Measurements from ENCODE around the gene GGT5. TPM values are rescaled to one million over a fixed set of nuclear protein-coding genes. Genes with fewer than 3 reads are reported as not detected.
"Not testable (repeated sequence)": the region's sequence is repeated elsewhere in the genome, so short reads cannot be mapped to it uniquely, and the experiment has no call there.

GGT5 gene
- total and polyA plus RNA-seq, 7 experiments from 2014 or later = 0.14 to 0.77 (median 0.42) TPM; not detected in 3

DNA sequence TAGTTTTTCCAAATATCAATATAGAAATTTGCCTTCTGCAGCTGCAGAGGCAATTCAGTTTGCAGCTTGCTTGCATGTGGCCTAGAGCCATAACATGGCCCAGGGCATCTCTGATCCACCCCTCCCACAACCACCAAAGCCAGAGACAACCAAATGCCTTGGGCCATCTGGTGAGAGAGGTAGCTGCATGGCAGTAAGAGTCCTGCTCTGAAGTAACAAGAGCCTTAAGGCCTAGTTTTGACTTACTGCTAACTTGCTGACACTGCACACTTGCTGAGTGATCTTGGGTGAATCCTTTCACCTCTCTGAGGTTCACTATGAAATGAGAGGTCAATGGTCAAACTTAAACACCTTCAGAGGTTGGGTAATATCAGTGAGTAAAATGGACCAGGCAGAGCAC lies 20.9 kb upstream of the GGT5 start:
- Histone ChIP-seq H3K27ac (ENCODE audit: low read depth, low read length) (no peak overlapping the region), H3K4me3 (ENCODE audit: low read length) (no peak overlapping the region), H3K36me3 (ENCODE audit: control insufficient read depth in 2 of 3, insufficient read depth in 3 of 3, low read length in 3 of 3) (no peaks in the 10 kb centered on the region), H3K9me3 (ENCODE audit: control insufficient read depth in 2 of 3, low read length in 3 of 3) (no peaks in the 10 kb centered on the region), H3K27me3 (ENCODE audit: control insufficient read depth in 2 of 2, insufficient read depth in 2 of 2, low read length in 2 of 2) (no peaks in the 10 kb centered on the region), H3K4me1 (ENCODE audit: control insufficient read depth in 2 of 2, insufficient read depth in 2 of 2, low read length in 2 of 2) (no peaks in the 10 kb centered on the region)
- ChIA-PET CTCF (interaction anchor here (0.5 kb wide), 1 partner anchor 18 kb away, joined by 3 read pairs; no protein-coding TSS in a partner anchor), POLR2A (no interaction called here)
- Mint-ChIP-seq H3K9me3 (no peaks in the 10 kb centered on the region), H3K4me1 (peaks cover 0 to 9% (median 2%) of the 10 kb centered on the region in 7 donors), H3K27me3 (no peaks in the 10 kb centered on the region), H3K36me3 (no peaks in the 10 kb centered on the region), H3K4me3 (no peak overlapping the region), H3K27ac (no peak overlapping the region)
- no peak for DNase-seq
- ATAC-seq = no peak
- intact Hi-C loops (cut with micrococcal nuclease) = no loop called here

- H3K27me3 ChIP-seq (ENCODE audit: control insufficient read depth in 2 of 2, insufficient read depth in 2 of 2, low read length in 2 of 2); CTCF ChIA-PET; H3K4me3 ChIP-seq (ENCODE audit: low read length); DNase-seq; H3K27ac ChIP-seq (ENCODE audit: low read depth, low read length); H3K4me3 Mint-ChIP-seq; H3K4me1 Mint-ChIP-seq; H3K9me3 Mint-ChIP-seq; ATAC-seq; intact Hi-C loops (cut with micrococcal nuclease); H3K27me3 Mint-ChIP-seq; H3K4me1 ChIP-seq (ENCODE audit: control insufficient read depth in 2 of 2, insufficient read depth in 2 of 2, low read length in 2 of 2); POLR2A ChIA-PET; H3K9me3 ChIP-seq (ENCODE audit: control insufficient read depth in 2 of 3, low read length in 3 of 3); H3K36me3 Mint-ChIP-seq; H3K36me3 ChIP-seq (ENCODE audit: control insufficient read depth in 2 of 3, insufficient read depth in 3 of 3, low read length in 3 of 3): not testable (repeated sequence)
- peak overlapping the region in 2 of 9 donors; percentile 21 to 36 for H3K27ac Mint-ChIP-seq
Observed at GRCh38 chr22:24264329-24264896, 19.5 kb upstream of the GGT5 start.

- H3K4me3 ChIP-seq (ENCODE audit: low read length); H3K9me3 ChIP-seq (ENCODE audit: control insufficient read depth in 2 of 3, low read length in 3 of 3); intact Hi-C loops (cut with micrococcal nuclease); H3K36me3 ChIP-seq (ENCODE audit: control insufficient read depth in 2 of 3, insufficient read depth in 3 of 3, low read length in 3 of 3); H3K4me3 Mint-ChIP-seq; H3K4me1 Mint-ChIP-seq; H3K27ac ChIP-seq (ENCODE audit: low read depth, low read length); POLR2A ChIA-PET; DNase-seq; H3K9me3 Mint-ChIP-seq; H3K36me3 Mint-ChIP-seq; H3K27ac Mint-ChIP-seq; H3K4me1 ChIP-seq (ENCODE audit: control insufficient read depth in 2 of 2, insufficient read depth in 2 of 2, low read length in 2 of 2); CTCF ChIA-PET; H3K27me3 ChIP-seq (ENCODE audit: control insufficient read depth in 2 of 2, insufficient read depth in 2 of 2, low read length in 2 of 2); ATAC-seq; H3K27me3 Mint-ChIP-seq: not testable (repeated sequence)
Observed at GRCh38 chr22:24263479-24263878, 18.6 kb upstream of the GGT5 start.

GRCh38 chr22:24262185-24262749 lies 17.4 kb upstream of the GGT5 start:
- H3K27me3 ChIP-seq (ENCODE audit: control insufficient read depth in 2 of 2, insufficient read depth in 2 of 2, low read length in 2 of 2); H3K9me3 Mint-ChIP-seq; H3K27me3 Mint-ChIP-seq; CTCF ChIA-PET; H3K36me3 ChIP-seq (ENCODE audit: control insufficient read depth in 2 of 3, insufficient read depth in 3 of 3, low read length in 3 of 3); H3K27ac ChIP-seq (ENCODE audit: low read depth, low read length); H3K9me3 ChIP-seq (ENCODE audit: control insufficient read depth in 2 of 3, low read length in 3 of 3); H3K4me1 ChIP-seq (ENCODE audit: control insufficient read depth in 2 of 2, insufficient read depth in 2 of 2, low read length in 2 of 2); H3K4me3 Mint-ChIP-seq; H3K4me1 Mint-ChIP-seq; H3K36me3 Mint-ChIP-seq; ATAC-seq; H3K4me3 ChIP-seq (ENCODE audit: low read length); DNase-seq; intact Hi-C loops (cut with micrococcal nuclease); H3K27ac Mint-ChIP-seq; POLR2A ChIA-PET: not testable (repeated sequence)

- ATAC-seq (peak; percentile 68), DNase-seq (peak; percentile 39 to 66 (median 54))
- POLR2A ChIA-PET; H3K27me3 ChIP-seq (ENCODE audit: control insufficient read depth in 2 of 2, insufficient read depth in 2 of 2, low read length in 2 of 2); H3K4me1 Mint-ChIP-seq; H3K27ac ChIP-seq (ENCODE audit: low read depth, low read length); H3K4me3 ChIP-seq (ENCODE audit: low read length); CTCF ChIA-PET; H3K4me3 Mint-ChIP-seq; H3K27ac Mint-ChIP-seq; H3K9me3 Mint-ChIP-seq; H3K36me3 ChIP-seq (ENCODE audit: control insufficient read depth in 2 of 3, insufficient read depth in 3 of 3, low read length in 3 of 3); H3K9me3 ChIP-seq (ENCODE audit: control insufficient read depth in 2 of 3, low read length in 3 of 3); H3K36me3 Mint-ChIP-seq; H3K27me3 Mint-ChIP-seq; intact Hi-C loops (cut with micrococcal nuclease); H3K4me1 ChIP-seq (ENCODE audit: control insufficient read depth in 2 of 2, insufficient read depth in 2 of 2, low read length in 2 of 2): not testable (repeated sequence)
Observed at GRCh38 chr22:24259459-24259858, 14.6 kb upstream of the GGT5 start.

DNA sequence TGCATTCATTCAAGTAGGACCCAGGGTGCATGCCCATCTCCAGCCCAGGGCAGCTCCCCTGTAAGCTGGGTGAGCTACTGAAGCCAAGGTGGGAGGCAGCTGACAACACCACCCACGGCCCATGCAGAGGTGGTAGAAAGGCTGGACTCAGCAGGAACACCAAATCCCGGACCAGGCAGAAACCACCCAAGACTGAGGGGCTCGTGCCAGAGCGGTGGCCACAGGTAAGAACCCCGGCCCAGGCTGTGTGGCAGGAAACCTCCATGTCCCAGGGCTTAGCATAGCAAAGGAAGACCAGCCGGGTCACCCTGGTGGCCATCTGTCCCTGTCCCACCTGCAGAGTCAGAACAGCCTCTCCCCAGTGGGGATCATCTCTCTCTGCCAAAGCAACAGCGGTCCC lies 11.9 kb upstream of the GGT5 start:
- H3K27me3 ChIP-seq (ENCODE audit: control insufficient read depth in 2 of 2, insufficient read depth in 2 of 2, low read length in 2 of 2); H3K27ac ChIP-seq (ENCODE audit: low read depth, low read length); H3K36me3 ChIP-seq (ENCODE audit: control insufficient read depth in 2 of 3, insufficient read depth in 3 of 3, low read length in 3 of 3); H3K27me3 Mint-ChIP-seq; CTCF ChIA-PET; H3K9me3 ChIP-seq (ENCODE audit: control insufficient read depth in 2 of 3, low read length in 3 of 3); H3K4me3 ChIP-seq (ENCODE audit: low read length); H3K9me3 Mint-ChIP-seq; H3K4me1 Mint-ChIP-seq; H3K4me1 ChIP-seq (ENCODE audit: control insufficient read depth in 2 of 2, insufficient read depth in 2 of 2, low read length in 2 of 2); intact Hi-C loops (cut with micrococcal nuclease); H3K36me3 Mint-ChIP-seq; H3K27ac Mint-ChIP-seq; DNase-seq; POLR2A ChIA-PET; H3K4me3 Mint-ChIP-seq; ATAC-seq: not testable (repeated sequence)

DNA sequence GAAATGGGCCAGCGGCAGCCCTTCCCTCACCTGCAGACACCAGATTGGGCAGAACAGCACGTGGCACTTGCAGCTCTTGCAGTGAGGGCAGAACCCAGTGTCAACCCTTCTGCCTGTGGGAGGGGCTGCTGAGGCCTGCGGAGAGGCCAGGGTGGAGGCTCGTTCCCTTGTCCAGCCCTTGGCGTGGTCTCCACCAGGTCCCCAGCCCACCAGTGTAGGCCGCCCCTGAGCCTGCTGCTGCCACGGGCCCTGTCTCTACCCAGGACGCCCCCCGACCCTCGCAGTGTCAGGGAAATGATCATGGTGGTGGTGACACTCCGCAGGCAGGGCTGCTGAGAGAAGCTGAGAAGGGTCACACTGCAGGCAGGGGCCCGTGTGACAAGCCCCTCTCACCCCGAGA lies 11.3 kb upstream of the GGT5 start:
- H3K9me3 ChIP-seq (ENCODE audit: control insufficient read depth in 2 of 3, low read length in 3 of 3); ATAC-seq; H3K4me3 Mint-ChIP-seq; H3K27me3 ChIP-seq (ENCODE audit: control insufficient read depth in 2 of 2, insufficient read depth in 2 of 2, low read length in 2 of 2); H3K9me3 Mint-ChIP-seq; H3K4me1 Mint-ChIP-seq; DNase-seq; POLR2A ChIA-PET; H3K27me3 Mint-ChIP-seq; intact Hi-C loops (cut with micrococcal nuclease); H3K27ac ChIP-seq (ENCODE audit: low read depth, low read length); H3K36me3 Mint-ChIP-seq; H3K4me1 ChIP-seq (ENCODE audit: control insufficient read depth in 2 of 2, insufficient read depth in 2 of 2, low read length in 2 of 2); H3K27ac Mint-ChIP-seq; CTCF ChIA-PET; H3K36me3 ChIP-seq (ENCODE audit: control insufficient read depth in 2 of 3, insufficient read depth in 3 of 3, low read length in 3 of 3); H3K4me3 ChIP-seq (ENCODE audit: low read length): not testable (repeated sequence)

Measured in naive thymus-derived CD4-positive, alpha-beta T cell (primary cell).